Breast epithelium (tissue), 4 donors: ENCODE data around the gene HEPACAM. TPM values are rescaled to one million over a fixed set of nuclear protein-coding genes. Genes with fewer than 3 reads are reported as not detected.

ENCODE experiments used
- DNase-seq, 2 donors: peaks; one replicate each; pipeline ENCODE4 v3.0.0-alpha.2; 2019; ENCODE audit warnings: low spot score in 2 of 2
- H3K27ac ChIP-seq, 2 donors: fragments of 200-600 bp; sonication (generic) in 1 of 2; one replicate each; pipeline ENCODE4 v1.5.1; 2016 to 2019; ENCODE audit warnings: mild to moderate bottlenecking in 1 of 2
- H3K27me3 ChIP-seq, 2 donors: fragments of 200-600 bp; sonication (generic) in 1 of 2; one replicate each; pipeline versions ENCODE4 v1.5.1 to v1.6.0; 2017 to 2019; ENCODE audit warnings: control low read depth in 1 of 2, mild to moderate bottlenecking in 1 of 2
- H3K36me3 ChIP-seq: fragments of 200-600 bp; one replicate; pipeline ENCODE4 v1.5.1; 2019
- H3K4me1 ChIP-seq, 2 donors: fragments of 200-600 bp; sonication (generic); one replicate each; pipeline ENCODE4 v1.5.1; 2016 to 2019; ENCODE audit warnings: control low read depth in 1 of 2
- H3K4me3 ChIP-seq, 3 donors: fragments of 200-600 bp; sonication (generic); 1 replicate in 2 of 3; 2 replicates in 1 of 3; pipeline ENCODE4 v1.5.1; 2016 to 2019; ENCODE audit warnings: mild to moderate bottlenecking in 3 of 3, moderate library complexity in 2 of 3
- H3K9me3 ChIP-seq, 2 donors: fragments of 200-600 bp; sonication (generic) in 1 of 2; one replicate each; pipeline ENCODE4 v1.5.1; 2016 to 2019; ENCODE audit warnings: control low read depth in 1 of 2
- CTCF ChIP-seq, 3 donors: fragments of 450-650 bp; IDR thresholded peaks; one replicate each; pipeline ENCODE4 v1.5.1; 2016 to 2017; ENCODE audit warnings: antibody characterized with exemption in 3 of 3, mild to moderate bottlenecking in 3 of 3, moderate library complexity in 3 of 3
- POLR2A ChIP-seq: fragments of 450-650 bp; IDR thresholded peaks from one replicate; pipeline ENCODE4 v1.6.1; 2016; ENCODE audit warnings: antibody characterized with exemption, mild to moderate bottlenecking, moderate library complexity
- POLR2AphosphoS5 ChIP-seq, 3 donors: sonication (generic); formaldehyde crosslinking; IDR thresholded peaks; one replicate each; pipeline ENCODE4 v1.6.1; 2017; ENCODE audit warnings: antibody characterized with exemption in 3 of 3
- intact Hi-C: fragments of 100-400 bp; cut with DNase I; formaldehyde crosslinking; loops from one replicate; pipeline ENCODE4 v1.15.1; 2023; ENCODE audit warnings: low total_unique reads
- total RNA-seq, 3 donors: library from RNA; depleted of rRNA; stranded (reverse); fragments of >200 nt; gene quantifications; one replicate each; pipeline ENCODE4 v1.1.0, GENCODE V29; 2016

Gene HEPACAM
- total RNA-seq, 3 donors from 2014 or later: 2.3 to 25.4 (median 6.1) TPM

GRCh38 chr11:124902616-124903015 is 33.2 kb downstream of the HEPACAM start:
- H3K4me1 ChIP-seq: no peaks in the 10 kb centered on the region
- H3K27ac ChIP-seq: no peak overlapping the region
- H3K27me3 ChIP-seq: no peaks in the 10 kb centered on the region
- intact Hi-C loops: no loop called here
- no peaks in the 10 kb centered on the region for H3K36me3 ChIP-seq
- DNase-seq: no peak
- TF ChIP-seq POLR2AphosphoS5 (IDR thresholded peaks at IDR 0.05) (no peak), POLR2A (no peak), CTCF (IDR thresholded peaks at IDR 0.05) (no peak)
- H3K4me3 ChIP-seq: no peak overlapping the region
- H3K9me3 ChIP-seq: no peaks in the 10 kb centered on the region

GRCh38 chr11:124900464-124900863 is 35.4 kb downstream of the HEPACAM start:
- peak overlapping the region in 1 of 2 donors; percentile 80 for H3K27ac ChIP-seq
- no peaks in the 10 kb centered on the region for H3K4me1 ChIP-seq
- no peaks in the 10 kb centered on the region for H3K9me3 ChIP-seq
- DNase-seq: no peak
- H3K4me3 ChIP-seq: no peak overlapping the region
- intact Hi-C loops: no loop called here
- no peaks in the 10 kb centered on the region for H3K36me3 ChIP-seq
- no peaks in the 10 kb centered on the region for H3K27me3 ChIP-seq
- TF ChIP-seq CTCF (IDR thresholded peaks at IDR 0.05) (no peak), POLR2AphosphoS5 (IDR thresholded peaks at IDR 0.05) (no peak), POLR2A (no peak)

- DNase-seq: no peak
- Histone ChIP-seq H3K9me3 (no peaks in the 10 kb centered on the region), H3K27ac (peak overlapping the region; percentile 43 to 80), H3K4me1 (no peaks in the 10 kb centered on the region), H3K4me3 (no peak overlapping the region), H3K27me3 (no peaks in the 10 kb centered on the region), H3K36me3 (no peaks in the 10 kb centered on the region)
- no peak for TF ChIP-seq POLR2A
- no peak for TF ChIP-seq CTCF (IDR thresholded peaks at IDR 0.05)
- TF ChIP-seq POLR2AphosphoS5 (IDR thresholded peaks at IDR 0.05): no peak
- intact Hi-C loops: no loop called here
Measured at GRCh38 chr11:124899383-124900145, 36.3 kb downstream of the HEPACAM start.

GRCh38 chr11:124898711-124899110 is 37.1 kb downstream of the HEPACAM start:
- no peaks in the 10 kb centered on the region for H3K27me3 ChIP-seq
- DNase-seq: no peak
- no peaks in the 10 kb centered on the region for H3K36me3 ChIP-seq
- intact Hi-C loops: no loop called here
- peak overlapping the region; percentile 43 to 80 for H3K27ac ChIP-seq
- no peaks in the 10 kb centered on the region for H3K9me3 ChIP-seq
- H3K4me1 ChIP-seq: no peaks in the 10 kb centered on the region
- no peak for TF ChIP-seq CTCF (IDR thresholded peaks at IDR 0.05)
- TF ChIP-seq POLR2A: no peak
- TF ChIP-seq POLR2AphosphoS5 (IDR thresholded peaks at IDR 0.05): peak in 1 of 3 donors; percentile 42
- H3K4me3 ChIP-seq: no peak overlapping the region

GRCh38 chr11:124898263-124898680 is 37.6 kb downstream of the HEPACAM start:
- no peaks in the 10 kb centered on the region for H3K36me3 ChIP-seq
- TF ChIP-seq POLR2AphosphoS5 (IDR thresholded peaks at IDR 0.05): no peak
- TF ChIP-seq CTCF (IDR thresholded peaks at IDR 0.05): no peak
- TF ChIP-seq POLR2A: no peak
- DNase-seq: no peak
- intact Hi-C loops: no loop called here
- peak overlapping the region; percentile 43 to 80 for H3K27ac ChIP-seq
- H3K9me3 ChIP-seq: no peaks in the 10 kb centered on the region
- no peaks in the 10 kb centered on the region for H3K27me3 ChIP-seq
- no peak overlapping the region for H3K4me3 ChIP-seq
- no peaks in the 10 kb centered on the region for H3K4me1 ChIP-seq
